GM19023 (cell line): ENCODE data around the gene ETV6.
"Not testable (repeated sequence)": the region's sequence is repeated elsewhere in the genome, so short reads cannot be mapped to it uniquely, and the experiment has no call there.

Experiments used
- ATAC-seq: cut with Tn5 transposase; IDR thresholded peaks from one replicate; pipeline ENCODE4 v1.9.1; 2021; ENCODE audit warnings: mild to moderate bottlenecking, moderate library complexity; ENCODE audit not compliant: unreplicated experiment

The ETV6 gene

GRCh38 chr12:11905534-11905933 lies 256.1 kb downstream of the ETV6 start:
- no peak for ATAC-seq

- no peak for ATAC-seq
These were observed 256.9 kb downstream of the ETV6 start for GRCh38 chr12:11906286-11906935.

GRCh38 chr12:11907625-11908024 lies 258.2 kb downstream of the ETV6 start:
- ATAC-seq = no peak

- not testable (repeated sequence) for ATAC-seq
These were observed 259.9 kb downstream of the ETV6 start for GRCh38 chr12:11909406-11909805.

- ATAC-seq = no peak
These were observed 266.6 kb downstream of the ETV6 start for GRCh38 chr12:11916113-11916512.

- ATAC-seq = no peak
These were observed 267.3 kb downstream of the ETV6 start for GRCh38 chr12:11916771-11917170.

GRCh38 chr12:11917501-11917900 lies 268.0 kb downstream of the ETV6 start:
- ATAC-seq = no peak

GRCh38 chr12:11920231-11920630 lies 270.8 kb downstream of the ETV6 start:
- ATAC-seq = no peak

- ATAC-seq = no peak
These were observed 272.9 kb downstream of the ETV6 start for GRCh38 chr12:11922361-11922760.

GRCh38 chr12:11923067-11923466 lies 273.6 kb downstream of the ETV6 start:
- no peak for ATAC-seq

- ATAC-seq = no peak
These were observed 277.9 kb downstream of the ETV6 start for GRCh38 chr12:11927286-11927935.

- no peak for ATAC-seq
These were observed 280.2 kb downstream of the ETV6 start for GRCh38 chr12:11929714-11930113.

- ATAC-seq = no peak
These were observed 289.7 kb downstream of the ETV6 start for GRCh38 chr12:11939223-11939622.

GRCh38 chr12:11941606-11942337 lies 292.3 kb downstream of the ETV6 start:
- no peak for ATAC-seq

GRCh38 chr12:11943919-11944700 lies 294.6 kb downstream of the ETV6 start:
- no peak for ATAC-seq
